Measurements from ENCODE around the gene TUB. TPM values are rescaled to one million over a fixed set of nuclear protein-coding genes. Genes with fewer than 3 reads are reported as not detected.

TUB gene
- total RNA-seq, 2 experiments from 2014 or later, result 0.05 to 0.16 TPM

DNA sequence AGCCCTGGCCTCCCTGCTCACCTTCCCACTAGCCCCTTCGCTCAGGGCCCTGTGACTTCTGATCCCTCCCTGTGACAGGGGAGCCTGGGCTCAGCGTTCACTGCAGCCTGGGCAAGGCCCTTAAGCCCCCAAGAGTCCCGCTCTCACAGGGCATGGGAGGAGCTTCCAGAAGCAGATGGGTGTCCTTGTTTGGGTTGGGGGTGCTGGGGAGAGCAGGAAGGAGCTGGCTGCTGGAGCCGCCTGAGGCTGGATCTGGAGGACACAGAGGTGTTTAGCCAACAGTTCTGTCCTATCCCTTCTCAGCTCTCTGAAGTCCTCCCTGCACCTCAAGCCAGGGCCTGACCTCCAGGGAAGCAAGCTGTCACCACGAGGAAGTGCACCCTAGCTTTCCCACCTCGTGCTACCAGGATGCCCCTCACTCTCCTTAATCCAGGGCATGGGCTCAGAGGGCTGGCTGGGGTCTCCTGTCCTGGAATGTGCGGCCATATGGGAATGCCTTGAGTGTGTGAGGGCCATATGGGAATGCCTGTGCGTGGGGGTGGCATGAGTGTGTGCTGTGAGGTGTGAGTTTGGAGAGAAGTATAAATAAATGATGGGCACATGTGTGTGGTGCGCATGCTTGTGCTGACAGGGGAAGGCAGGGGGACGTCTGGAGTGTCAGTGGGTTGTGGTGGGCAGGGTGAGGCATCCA lies 25.0 kb upstream of the TUB start:
- ATAC-seq (peak; percentile 49), DNase-seq (no peak)
- intact Hi-C loops (cut with micrococcal nuclease), result no loop called here
- H3K4me1 Mint-ChIP-seq (ENCODE audit: low read depth), result peaks cover 7% of the 10 kb centered on the region
- CTCF ChIA-PET, result interaction anchor here (1.3 kb wide), 2 partner anchors 11 to 43 kb away, joined by 3 to 8 read pairs; no protein-coding TSS in a partner anchor
- H3K4me3 Mint-ChIP-seq, result no peak overlapping the region
- POLR2A ChIA-PET, result no interaction called here
- H3K27ac Mint-ChIP-seq, result no peak overlapping the region
- TF ChIP-seq, protein P1, sequence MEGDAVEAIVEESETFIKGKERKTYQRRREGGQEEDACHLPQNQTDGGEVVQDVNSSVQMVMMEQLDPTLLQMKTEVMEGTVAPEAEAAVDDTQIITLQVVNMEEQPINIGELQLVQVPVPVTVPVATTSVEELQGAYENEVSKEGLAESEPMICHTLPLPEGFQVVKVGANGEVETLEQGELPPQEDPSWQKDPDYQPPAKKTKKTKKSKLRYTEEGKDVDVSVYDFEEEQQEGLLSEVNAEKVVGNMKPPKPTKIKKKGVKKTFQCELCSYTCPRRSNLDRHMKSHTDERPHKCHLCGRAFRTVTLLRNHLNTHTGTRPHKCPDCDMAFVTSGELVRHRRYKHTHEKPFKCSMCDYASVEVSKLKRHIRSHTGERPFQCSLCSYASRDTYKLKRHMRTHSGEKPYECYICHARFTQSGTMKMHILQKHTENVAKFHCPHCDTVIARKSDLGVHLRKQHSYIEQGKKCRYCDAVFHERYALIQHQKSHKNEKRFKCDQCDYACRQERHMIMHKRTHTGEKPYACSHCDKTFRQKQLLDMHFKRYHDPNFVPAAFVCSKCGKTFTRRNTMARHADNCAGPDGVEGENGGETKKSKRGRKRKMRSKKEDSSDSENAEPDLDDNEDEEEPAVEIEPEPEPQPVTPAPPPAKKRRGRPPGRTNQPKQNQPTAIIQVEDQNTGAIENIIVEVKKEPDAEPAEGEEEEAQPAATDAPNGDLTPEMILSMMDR (IDR thresholded peaks at IDR 0.05), result no peak
- H3K36me3 Mint-ChIP-seq (ENCODE audit: low read depth), result no peaks in the 10 kb centered on the region
- no peaks in the 10 kb centered on the region for H3K9me3 Mint-ChIP-seq
- H3K27me3 Mint-ChIP-seq, result no peaks in the 10 kb centered on the region

GRCh38 chr11:8056810-8057463 lies 24.1 kb upstream of the TUB start:
- TF ChIP-seq, protein P1 (IDR thresholded peaks at IDR 0.05), result no peak
- intact Hi-C loops (cut with micrococcal nuclease), result no loop called here
- Mint-ChIP-seq H3K27me3 (no peaks in the 10 kb centered on the region), H3K36me3 (ENCODE audit: low read depth) (no peaks in the 10 kb centered on the region), H3K4me1 (ENCODE audit: low read depth) (peaks cover 7% of the 10 kb centered on the region), H3K9me3 (no peaks in the 10 kb centered on the region), H3K4me3 (no peak overlapping the region), H3K27ac (no peak overlapping the region)
- CTCF ChIA-PET, result interaction anchor here (1.4 kb wide), 1 partner anchor 43 kb away, joined by 6 read pairs; no protein-coding TSS in a partner anchor
- ATAC-seq, result no peak
- POLR2A ChIA-PET, result no interaction called here
- DNase-seq, result no peak

DNA sequence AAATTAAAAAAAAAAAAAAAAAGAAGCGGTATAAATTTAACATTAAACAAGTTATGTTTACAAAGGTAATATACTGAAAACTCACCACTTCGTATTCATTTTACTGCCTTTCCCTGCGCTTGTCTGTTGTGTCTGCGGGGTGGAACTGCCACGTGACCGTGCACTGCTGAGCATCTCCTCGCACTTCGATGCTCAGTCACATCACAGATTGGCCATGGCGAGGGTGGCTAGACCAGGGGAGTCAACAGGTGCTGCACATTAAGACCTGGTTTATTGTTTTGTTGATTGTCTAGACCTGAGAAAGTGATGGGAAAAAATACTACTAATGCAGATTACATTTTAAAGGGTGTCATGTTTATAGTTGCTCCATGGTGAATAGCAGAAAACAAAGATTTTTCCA lies 22.8 kb upstream of the TUB start:
- no peak overlapping the region for H3K27ac Mint-ChIP-seq
- no peak overlapping the region for H3K4me3 Mint-ChIP-seq
- no peaks in the 10 kb centered on the region for H3K27me3 Mint-ChIP-seq
- TF ChIP-seq, protein P1 (IDR thresholded peaks at IDR 0.05), result no peak
- ATAC-seq (no peak), DNase-seq (no peak)
- CTCF ChIA-PET, result no interaction called here
- H3K4me1 Mint-ChIP-seq (ENCODE audit: low read depth), result peaks cover 7% of the 10 kb centered on the region
- POLR2A ChIA-PET, result no interaction called here
- intact Hi-C loops (cut with micrococcal nuclease), result no loop called here
- H3K36me3 Mint-ChIP-seq (ENCODE audit: low read depth), result no peaks in the 10 kb centered on the region
- no peaks in the 10 kb centered on the region for H3K9me3 Mint-ChIP-seq

GRCh38 chr11:8059030-8059429 lies 22.0 kb upstream of the TUB start:
- Mint-ChIP-seq H3K9me3 (no peaks in the 10 kb centered on the region), H3K36me3 (ENCODE audit: low read depth) (no peaks in the 10 kb centered on the region), H3K27me3 (no peaks in the 10 kb centered on the region), H3K4me3 (no peak overlapping the region), H3K4me1 (ENCODE audit: low read depth) (peaks cover 7% of the 10 kb centered on the region), H3K27ac (no peak overlapping the region)
- ATAC-seq, result no peak
- DNase-seq, result no peak
- POLR2A ChIA-PET, result no interaction called here
- intact Hi-C loops (cut with micrococcal nuclease), result no loop called here
- TF ChIP-seq, protein P1 (IDR thresholded peaks at IDR 0.05), result no peak
- CTCF ChIA-PET, result interaction anchor here (1.5 kb wide), 1 partner anchor 41 kb away, joined by 3 read pairs; no protein-coding TSS in a partner anchor

DNA sequence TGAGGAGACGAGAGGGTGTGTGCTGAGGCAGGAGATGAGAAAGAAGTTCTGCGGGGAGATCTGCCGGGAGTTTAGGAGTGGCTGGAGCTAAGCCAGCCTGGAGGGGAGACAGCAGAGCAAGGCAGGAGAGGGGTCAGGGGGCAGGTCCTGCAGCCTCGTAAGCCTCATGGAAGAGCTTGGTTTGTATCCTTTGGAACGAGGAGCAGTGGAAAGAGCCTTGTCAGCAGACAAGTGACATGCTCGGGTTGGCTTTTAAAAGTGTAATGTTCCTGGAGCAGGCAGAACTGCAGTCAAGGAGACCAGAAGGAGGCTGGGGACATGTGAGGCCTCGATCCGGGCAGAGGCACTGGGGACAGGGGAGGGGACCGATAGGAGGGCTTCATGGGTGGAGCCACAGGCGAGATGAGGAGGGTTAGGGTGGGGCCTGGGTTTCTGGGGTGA lies 21.4 kb upstream of the TUB start:
- Mint-ChIP-seq H3K4me3 (no peak overlapping the region), H3K27ac (no peak overlapping the region), H3K36me3 (ENCODE audit: low read depth) (no peaks in the 10 kb centered on the region), H3K9me3 (no peaks in the 10 kb centered on the region), H3K4me1 (ENCODE audit: low read depth) (peaks cover 7% of the 10 kb centered on the region), H3K27me3 (no peaks in the 10 kb centered on the region)
- intact Hi-C loops (cut with micrococcal nuclease), result no loop called here
- DNase-seq, result no peak
- TF ChIP-seq, protein P1 (IDR thresholded peaks at IDR 0.05), result no peak
- ATAC-seq, result no peak
- ChIA-PET POLR2A (no interaction called here), CTCF (interaction anchor here (1.5 kb wide), 1 partner anchor 40 kb away, joined by 3 read pairs; no protein-coding TSS in a partner anchor)

Data from activated CD8-positive, alpha-beta T cell treated with anti-CD3 and anti-CD28 coated beads for 36 hours (primary cell).